Heart left ventricle (tissue), 16 donors: ENCODE measurements around the gene ZNF423. TPM values are rescaled to one million over a fixed set of nuclear protein-coding genes. Genes with fewer than 3 reads are reported as not detected.

Source experiments
- ATAC-seq, 4 donors: fragments of 200-7000 bp; cut with Tn5 transposase; one replicate each; pipeline ENCODE4 v1.9.1; 2020 to 2022; ENCODE audit warnings: moderate library complexity in 4 of 4, mild to moderate bottlenecking in 3 of 4, moderate number of reproducible peaks in 1 of 4
- DNase-seq, 5 donors: peaks; one replicate each; pipeline ENCODE4 v3.0.0-alpha.2; 2020
- H3K27ac ChIP-seq, 12 donors: fragments of 200-600 bp; sonication (generic) in 4 of 12; one replicate each; pipeline versions ENCODE4 v1.5.0 to v1.8.0; 2016 to 2022; ENCODE audit warnings: mild to moderate bottlenecking in 2 of 12
- H3K27me3 ChIP-seq, 9 donors: fragments of 200-600 bp; sonication (generic) in 2 of 9; one replicate each; pipeline versions ENCODE4 v1.5.1 to v1.8.0; 2016 to 2022; ENCODE audit warnings: mild to moderate bottlenecking in 3 of 9
- H3K36me3 ChIP-seq, 9 donors: fragments of 200-600 bp; sonication (generic) in 2 of 9; one replicate each; pipeline versions ENCODE4 v1.5.0 to v1.8.0; 2018 to 2022; ENCODE audit warnings: mild to moderate bottlenecking in 2 of 9
- H3K4me1 ChIP-seq, 12 donors: fragments of 200-600 bp; sonication (generic) in 4 of 12; one replicate each; pipeline versions ENCODE4 v1.5.0 to v1.8.0; 2016 to 2022; ENCODE audit warnings: mild to moderate bottlenecking in 3 of 12
- H3K4me3 ChIP-seq, 12 donors: fragments of 200-600 bp; sonication (generic) in 4 of 12; one replicate each; pipeline versions ENCODE4 v1.5.0 to v1.8.0; 2017 to 2022; ENCODE audit warnings: mild to moderate bottlenecking in 9 of 12, moderate library complexity in 4 of 12
- H3K9me3 ChIP-seq, 12 donors: fragments of 200-600 bp; sonication (generic) in 4 of 12; one replicate each; pipeline versions ENCODE4 v1.5.0 to v1.8.0; 2016 to 2022; ENCODE audit warnings: mild to moderate bottlenecking in 1 of 12
- CTCF ChIP-seq, 12 donors: fragments of 200-600 bp; sonication (generic) in 4 of 12; IDR thresholded peaks; one replicate each; pipeline versions ENCODE4 v1.5.0 to v1.8.0; 2018 to 2022; ENCODE audit warnings: antibody characterized with exemption in 12 of 12, mild to moderate bottlenecking in 5 of 12
- POLR2A ChIP-seq, 2 donors: fragments of 450-650 bp; IDR thresholded peaks; one replicate each; pipeline ENCODE4 v1.6.1; 2017; ENCODE audit warnings: antibody characterized with exemption in 2 of 2, mild to moderate bottlenecking in 2 of 2, moderate library complexity in 2 of 2
- WGBS, 4 donors: extraction: QIAGEN DNeasy Blood & Tissue Kit in 2 of 4; methylation state at CpG; one replicate each; pipeline versions ENCODE4 v1.1.5 to v1.1.7; 2013 to 2018; 5-methylcytosine and 5-hydroxymethylcytosine counted together
- intact Hi-C, 10 donors: fragments of 100-400 bp; cut with DNase I; formaldehyde crosslinking; loops; one replicate each; pipeline versions ENCODE4 v1.11.1 to v1.14.2; 2022
- polyA plus RNA-seq, 2 donors: library from polyadenylated mRNA; stranded (reverse); fragments of 200-250 nt; gene quantifications; one replicate each; pipeline ENCODE4 v1.2.3, GENCODE V29; 2013
- total RNA-seq, 9 donors: library from RNA; depleted of rRNA in 2 of 9; stranded (reverse); fragments of >200 nt in 2 of 9; fragmentation: NEBNext Ultra II Directional in 3 of 9; extraction: Animal tissue kit (Norgen Biotek cat#: 25700) in 3 of 9; gene quantifications; one replicate each; pipeline versions ENCODE4 v1.1.0 to v1.2.4, GENCODE V29; 2016 to 2023
- donor health status: ischemic (EF 13 %, LVEDD 7.1; RV severe dilation, severe dysfunction).
- donor health status: healthy with polysubstance abuse.
- donor health status: DM: no; HTN: yes; CAD: no.
- donor health status: DM: no; HTN: no; CAD: no.
- donor health status: ischemic (EF 25% LVEDD 6.9; RV normal size, moderate dysfunction).
- donor health status: ischemic (EF 25% LVEDD 5.7; RV mildly dilated, moderate dysfunction).
- donor health status: healthy.
- donor health status: DM: yes; HTN: yes; CAD: no.
- donor health status: ischemic (EF 35%, LVEDD 5.7; RV mildly dilated, moderate dysfunction).
- donor health status: nonischemic (EF 11% LVEDD 7.7; RV severe dilation, severe dysfunction).
- donor health status: DM: yes; HTN: yes; CAD: no.
- donor health status: PGD.
- donor health status: ischemic (EF 29% LVEDD 5.4; RV normal size, mild dysfunction).
- donor health status: nonischemic (EF 23%, LVEDD 6.1; RV moderate dilation, normal function).

Gene ZNF423
- total and polyA plus RNA-seq, 11 donors = 1.8 to 10.4 (median 5.7) TPM

- 65 to 83% (median 73%) methylated on average over 25 of the region's 25 CpGs for WGBS, 4 donors
- TF ChIP-seq CTCF (IDR thresholded peaks at IDR 0.05) (no peak), POLR2A (IDR thresholded peaks at IDR 0.05) (no peak)
- Histone ChIP-seq H3K27me3 (no peaks in the 10 kb centered on the region), H3K4me1 (peaks cover 0 to 35% (median 0%) of the 10 kb centered on the region in 12 donors), H3K27ac (peak overlapping the region in 4 of 12 donors; percentile 24 to 52 (median 42)), H3K4me3 (peak overlapping the region in 1 of 12 donors; percentile 13), H3K9me3 (no peaks in the 10 kb centered on the region), H3K36me3 (no peaks in the 10 kb centered on the region)
- ATAC-seq (peak in 3 of 4 donors; percentile 40 to 52 (median 44)), DNase-seq (peak in 2 of 5 donors; percentile 27 to 44)
- intact Hi-C loops = no loop called here
Observed at GRCh38 chr16:49560004-49560830, 295.7 kb downstream of the ZNF423 start.

- no peak overlapping the region for H3K27ac ChIP-seq
- intact Hi-C loops = loop anchor here in 2 of 10 donors (5.0 kb wide), 1 partner anchor 33 kb away; no protein-coding TSS in a partner anchor
- no peaks in the 10 kb centered on the region for H3K27me3 ChIP-seq
- ATAC-seq (no peak), DNase-seq (no peak)
- no peaks in the 10 kb centered on the region for H3K9me3 ChIP-seq
- 67 to 84% (median 72%) methylated on average over 4 of the region's 4 CpGs for WGBS, 4 donors
- H3K4me3 ChIP-seq = no peak overlapping the region
- H3K4me1 ChIP-seq = peaks cover 0 to 26% (median 0%) of the 10 kb centered on the region in 12 donors
- no peak for TF ChIP-seq POLR2A (IDR thresholded peaks at IDR 0.05)
- TF ChIP-seq CTCF (IDR thresholded peaks at IDR 0.05) = no peak
- no peaks in the 10 kb centered on the region for H3K36me3 ChIP-seq
Observed at GRCh38 chr16:49559242-49559641, 296.7 kb downstream of the ZNF423 start.

GRCh38 chr16:49558451-49558850 lies 297.5 kb downstream of the ZNF423 start:
- ATAC-seq (no peak), DNase-seq (no peak)
- no peak overlapping the region for H3K4me3 ChIP-seq
- H3K27me3 ChIP-seq = no peaks in the 10 kb centered on the region
- TF ChIP-seq POLR2A (IDR thresholded peaks at IDR 0.05) (no peak), CTCF (IDR thresholded peaks at IDR 0.05) (no peak)
- no peak overlapping the region for H3K27ac ChIP-seq
- H3K4me1 ChIP-seq = peaks cover 0 to 25% (median 0%) of the 10 kb centered on the region in 12 donors
- no peaks in the 10 kb centered on the region for H3K36me3 ChIP-seq
- H3K9me3 ChIP-seq = no peaks in the 10 kb centered on the region
- intact Hi-C loops = loop anchor here in 2 of 10 donors (5.0 kb wide), 1 partner anchor 34 kb away; no protein-coding TSS in a partner anchor
- 88 to 96% (median 94%) methylated on average over 2 of the region's 2 CpGs for WGBS, 4 donors
